GM18520 (cell line): Measurements from ENCODE around the gene KDM4B.

ENCODE experiments used
- ATAC-seq: cut with Tn5 transposase; IDR thresholded peaks from one replicate; pipeline ENCODE4 v1.9.1; 2021; ENCODE audit not compliant: unreplicated experiment

Gene KDM4B

GRCh38 chr19:5048727-5049553 lies 80.0 kb downstream of the KDM4B start:
- ATAC-seq = no peak

GRCh38 chr19:5049561-5049960 lies 80.6 kb downstream of the KDM4B start:
- ATAC-seq = no peak

GRCh38 chr19:5050067-5050656 lies 81.2 kb downstream of the KDM4B start:
- no peak for ATAC-seq

GRCh38 chr19:5050905-5051304 lies 82.0 kb downstream of the KDM4B start:
- ATAC-seq = no peak

GRCh38 chr19:5051619-5052018 lies 82.7 kb downstream of the KDM4B start:
- ATAC-seq = no peak

GRCh38 chr19:5052515-5052914 lies 83.6 kb downstream of the KDM4B start:
- ATAC-seq = no peak

- ATAC-seq = no peak
These were observed 84.1 kb downstream of the KDM4B start for GRCh38 chr19:5052945-5053485.

- no peak for ATAC-seq
These were observed 84.7 kb downstream of the KDM4B start for GRCh38 chr19:5053661-5054060.

- ATAC-seq = no peak
These were observed 85.9 kb downstream of the KDM4B start for GRCh38 chr19:5054551-5055456.

GRCh38 chr19:5055457-5055776 lies 86.5 kb downstream of the KDM4B start:
- ATAC-seq = no peak

- ATAC-seq = no peak
These were observed 88.9 kb downstream of the KDM4B start for GRCh38 chr19:5057860-5058259.

- ATAC-seq = no peak
These were observed 89.8 kb downstream of the KDM4B start for GRCh38 chr19:5058521-5059212.

GRCh38 chr19:5059213-5059574 lies 90.3 kb downstream of the KDM4B start:
- ATAC-seq = no peak

- no peak for ATAC-seq
These were observed 90.9 kb downstream of the KDM4B start for GRCh38 chr19:5059793-5060192.

GRCh38 chr19:5062195-5062594 lies 93.3 kb downstream of the KDM4B start:
- ATAC-seq = no peak

- no peak for ATAC-seq
These were observed 93.9 kb downstream of the KDM4B start for GRCh38 chr19:5062799-5063198.

GRCh38 chr19:5063873-5064645 lies 95.1 kb downstream of the KDM4B start:
- ATAC-seq = no peak

- ATAC-seq = no peak
These were observed 96.0 kb downstream of the KDM4B start for GRCh38 chr19:5064896-5065295.

GRCh38 chr19:5065663-5066093 lies 96.8 kb downstream of the KDM4B start:
- ATAC-seq = no peak

- ATAC-seq = no peak
These were observed 97.9 kb downstream of the KDM4B start for GRCh38 chr19:5066768-5067167.
